ENCODE data around the gene RIN3. TPM values are rescaled to one million over a fixed set of nuclear protein-coding genes. Genes with fewer than 3 reads are reported as not detected.

RIN3 gene
- total and polyA plus RNA-seq, 2 of the 4 experiments (the other 2 are of a cell fraction): 2.5 to 11.1 TPM

GRCh38 chr14:92696366-92696765, 182.8 kb downstream of the RIN3 start:
- Histone ChIP-seq H2AFZ (replicated peaks; ENCODE audit: low read length, poor library complexity) (no peak overlapping the region), H3K9ac (ENCODE audit: low read depth, low read length) (no peak overlapping the region), H3K18ac (ENCODE audit: low read depth, low read length) (no peak overlapping the region), H2AK9ac (replicated peaks; ENCODE audit: low read depth, low read length, poor library complexity) (no peak overlapping the region), H2BK5ac (ENCODE audit: low read depth, low read length, poor library complexity, severe bottlenecking) (no peak overlapping the region), H3K9me3 (ENCODE audit: control insufficient read depth, insufficient read depth, low read length) (no peaks in the 10 kb centered on the region), H4K5ac (ENCODE audit: low read depth, low read length) (no peak overlapping the region), H4K91ac (ENCODE audit: insufficient read depth, low read depth, low read length) (no peak overlapping the region), H4K20me1 (ENCODE audit: insufficient read depth, low read length) (no peaks in the 10 kb centered on the region), H3K4me1 (ENCODE audit: control insufficient read depth, insufficient read depth, low read length) (peaks cover 5% of the 10 kb centered on the region; the same call in 1 of the 2 replicates), H3K4me2 (ENCODE audit: low read depth, low read length) (no peak overlapping the region), H3K14ac (replicated peaks; ENCODE audit: low read depth, low read length) (no peak overlapping the region), H2BK120ac (ENCODE audit: low read depth, low read length) (no peak overlapping the region), H3K79me1 (ENCODE audit: low read depth in 1 of 2, low read length in 2 of 2) (no peaks in the 10 kb centered on the region), H3K9me1 (ENCODE audit: insufficient read depth, low read length) (no peaks in the 10 kb centered on the region), H3K36me3 (ENCODE audit: control insufficient read depth, insufficient read depth, low read length) (no peaks in the 10 kb centered on the region), H4K8ac (ENCODE audit: low read depth in 2 of 2, low read length in 2 of 2) (no peak overlapping the region), H2AK5ac (ENCODE audit: low read depth, low read length) (no peak overlapping the region), H3K23ac (ENCODE audit: low read depth, low read length) (no peak overlapping the region), H2BK20ac (ENCODE audit: low read depth, low read length) (no peak overlapping the region), H3K4ac (ENCODE audit: low read depth, low read length) (no peak overlapping the region), H3K27me3 (ENCODE audit: control insufficient read depth, insufficient read depth, low read length) (peaks cover 2% of the 10 kb centered on the region), H3K56ac (ENCODE audit: extremely low read depth, insufficient read depth, low read length) (no peak overlapping the region), H3K27ac (ENCODE audit: insufficient read depth, low read length) (no peak overlapping the region), H2BK15ac (ENCODE audit: low read depth, low read length) (no peak overlapping the region), H3K4me3 (ENCODE audit: insufficient read depth, low read depth, low read length) (no peak overlapping the region)
- no peak for TF ChIP-seq USF2 (IDR thresholded peaks at IDR 0.05; ENCODE audit: low read depth, low read length)
- no peak for TF ChIP-seq FOS (IDR thresholded peaks at IDR 0.05; ENCODE audit: low read depth, low read length)
- TF ChIP-seq MXI1 (IDR thresholded peaks at IDR 0.05; ENCODE audit: borderline replicate concordance, low read depth, low read length): no peak
- intact Hi-C loops (cut with micrococcal nuclease): no loop called here
- POLR2A ChIA-PET (ENCODE audit: unreplicated experiment): no interaction called here
- ATAC-seq (ENCODE audit: low read depth) (no peak), DNase-seq (no peak)
- in situ Hi-C loops (cut with MboI; ENCODE audit: low sequenced_read_pairs): no loop called here
- no TSS peak for BruUV-seq (replicated peaks)
- WGBS, 2 experiments (ENCODE audit: extremely low coverage in 2 of 2, insufficient read length in 1 of 2): no CpG with 5 or more reads among the region's 4 CpGs
- dilution Hi-C loops (cut with HindIII; ENCODE audit: low sequenced_read_pairs, unreplicated experiment): no loop called here
- CTCF ChIA-PET: no interaction called here
